ENCODE data around the gene KCNJ11.

DNA sequence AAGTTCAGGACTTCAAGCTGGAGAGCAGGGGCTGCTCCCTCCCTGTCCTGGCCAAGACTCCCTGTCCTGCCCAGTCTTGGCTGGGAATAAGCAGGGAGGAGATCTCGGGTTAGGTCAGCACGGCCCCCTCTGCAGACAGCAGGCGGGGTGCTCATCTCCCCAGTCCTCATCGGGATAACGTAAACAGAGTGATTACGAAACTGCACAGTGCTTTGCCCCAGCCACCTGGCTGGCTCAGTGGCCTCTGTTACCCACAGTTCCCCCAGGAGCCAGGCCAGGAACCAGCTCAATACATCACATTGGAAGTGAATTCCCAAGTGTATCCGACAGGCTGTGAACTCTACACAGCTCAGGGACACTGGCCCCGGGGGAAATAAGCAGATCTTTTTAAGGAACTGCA is 42.7 kb upstream of the KCNJ11 start:
- TF ChIP-seq, protein P1, sequence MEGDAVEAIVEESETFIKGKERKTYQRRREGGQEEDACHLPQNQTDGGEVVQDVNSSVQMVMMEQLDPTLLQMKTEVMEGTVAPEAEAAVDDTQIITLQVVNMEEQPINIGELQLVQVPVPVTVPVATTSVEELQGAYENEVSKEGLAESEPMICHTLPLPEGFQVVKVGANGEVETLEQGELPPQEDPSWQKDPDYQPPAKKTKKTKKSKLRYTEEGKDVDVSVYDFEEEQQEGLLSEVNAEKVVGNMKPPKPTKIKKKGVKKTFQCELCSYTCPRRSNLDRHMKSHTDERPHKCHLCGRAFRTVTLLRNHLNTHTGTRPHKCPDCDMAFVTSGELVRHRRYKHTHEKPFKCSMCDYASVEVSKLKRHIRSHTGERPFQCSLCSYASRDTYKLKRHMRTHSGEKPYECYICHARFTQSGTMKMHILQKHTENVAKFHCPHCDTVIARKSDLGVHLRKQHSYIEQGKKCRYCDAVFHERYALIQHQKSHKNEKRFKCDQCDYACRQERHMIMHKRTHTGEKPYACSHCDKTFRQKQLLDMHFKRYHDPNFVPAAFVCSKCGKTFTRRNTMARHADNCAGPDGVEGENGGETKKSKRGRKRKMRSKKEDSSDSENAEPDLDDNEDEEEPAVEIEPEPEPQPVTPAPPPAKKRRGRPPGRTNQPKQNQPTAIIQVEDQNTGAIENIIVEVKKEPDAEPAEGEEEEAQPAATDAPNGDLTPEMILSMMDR (IDR thresholded peaks at IDR 0.05; ENCODE audit: low read length): no peak
- no peak for TF ChIP-seq EZH2 (IDR thresholded peaks at IDR 0.05; ENCODE audit: borderline replicate concordance, low read length)

Data from OCI-LY1 (cell line).